H9 (cell line): Measurements from ENCODE around the gene PRDX3. TPM values are rescaled to one million over a fixed set of nuclear protein-coding genes. Genes with fewer than 3 reads are reported as not detected.

ENCODE experiments used
- DNase-seq: peaks from one replicate; pipeline ENCODE4 v3.0.0-alpha.2; 2017
- H2AFZ ChIP-seq: one replicate; pipeline ENCODE4 v1.6.1; 2013; ENCODE audit warnings: mild to moderate bottlenecking, low read length, control low read depth, moderate library complexity
- H2AK5ac ChIP-seq: 2 replicates; pipeline ENCODE4 v1.6.1; 2013; ENCODE audit warnings: low read length, control low read depth, mixed read lengths; ENCODE audit not compliant: insufficient read length
- H2BK120ac ChIP-seq: one replicate; pipeline ENCODE4 v1.6.1; 2013; ENCODE audit warnings: low read depth, mild to moderate bottlenecking, low read length, control low read depth, inconsistent platforms; ENCODE audit not compliant: poor library complexity, severe bottlenecking
- H2BK12ac ChIP-seq: 2 replicates; pipeline ENCODE4 v1.6.1; 2013; ENCODE audit warnings: low read length, control low read depth, mixed read lengths, low read depth; ENCODE audit not compliant: insufficient read length
- H2BK15ac ChIP-seq: 2 replicates; pipeline ENCODE4 v1.6.1; 2013; ENCODE audit warnings: low read depth, low read length, control low read depth
- H2BK20ac ChIP-seq: one replicate; pipeline ENCODE4 v1.6.1; 2013; ENCODE audit warnings: low read depth, mild to moderate bottlenecking, low read length, control low read depth, inconsistent platforms; ENCODE audit not compliant: poor library complexity, severe bottlenecking
- H2BK5ac ChIP-seq: 2 replicates; pipeline ENCODE4 v1.6.1; 2013; ENCODE audit warnings: low read length, control low read depth, mixed read lengths; ENCODE audit not compliant: insufficient read length
- H3K14ac ChIP-seq: 2 replicates; pipeline ENCODE4 v1.6.1; 2013; ENCODE audit warnings: low read length, control low read depth; ENCODE audit not compliant: insufficient read depth
- H3K18ac ChIP-seq: 2 replicates; pipeline ENCODE4 v1.6.1; 2013; ENCODE audit warnings: low read depth, mild to moderate bottlenecking, mixed read lengths, low read length, control low read depth; ENCODE audit not compliant: insufficient read length
- H3K23ac ChIP-seq: 2 replicates; pipeline ENCODE4 v1.6.1; 2013; ENCODE audit warnings: low read length, control low read depth, mixed read lengths, low read depth; ENCODE audit not compliant: insufficient read length
- H3K23me2 ChIP-seq: 2 replicates; pipeline ENCODE4 v1.6.1; 2013; ENCODE audit warnings: low read depth, mild to moderate bottlenecking, mixed read lengths, low read length, control low read depth; ENCODE audit not compliant: insufficient read length, poor library complexity, severe bottlenecking
- H3K27ac ChIP-seq: 2 replicates; pipeline ENCODE4 v1.5.1; 2013; ENCODE audit warnings: low read length, control low read depth, mixed read lengths, low read depth; ENCODE audit not compliant: insufficient read length
- H3K27me3 ChIP-seq: 2 replicates; pipeline ENCODE4 v1.6.1; 2013; ENCODE audit warnings: low read length, control low read depth, inconsistent platforms; ENCODE audit not compliant: insufficient read depth
- H3K4ac ChIP-seq: 2 replicates; pipeline ENCODE4 v1.6.1; 2013; ENCODE audit warnings: low read depth, mild to moderate bottlenecking, control low read depth, inconsistent platforms, low read length, moderate library complexity
- H3K4me1 ChIP-seq: 2 replicates; pipeline ENCODE4 v1.6.1; 2013; ENCODE audit warnings: low read length, control low read depth, inconsistent platforms; ENCODE audit not compliant: insufficient read depth
- H3K4me2 ChIP-seq: 2 replicates; pipeline ENCODE4 v1.6.1; 2013; ENCODE audit warnings: low read length, control low read depth, mixed read lengths; ENCODE audit not compliant: insufficient read length, insufficient read depth
- H3K56ac ChIP-seq: 2 replicates; pipeline ENCODE4 v1.6.1; 2013; ENCODE audit warnings: low read depth, mild to moderate bottlenecking, mixed read lengths, low read length, control low read depth; ENCODE audit not compliant: insufficient read length
- H3K79me1 ChIP-seq: 2 replicates; pipeline ENCODE4 v1.6.1; 2013; ENCODE audit warnings: low read depth, mild to moderate bottlenecking, moderate library complexity, low read length, control low read depth, inconsistent platforms; ENCODE audit not compliant: insufficient read depth, poor library complexity, severe bottlenecking
- H3K79me2 ChIP-seq: 2 replicates; pipeline ENCODE4 v1.6.1; 2013; ENCODE audit warnings: low read length, control low read depth, inconsistent platforms; ENCODE audit not compliant: insufficient read depth
- H3K9ac ChIP-seq: 2 replicates; pipeline ENCODE4 v1.6.1; 2013; ENCODE audit warnings: low read length, control low read depth, mixed read lengths; ENCODE audit not compliant: insufficient read length; ENCODE audit errors: extremely low read depth
- H3K9me3 ChIP-seq: one replicate; pipeline ENCODE4 v1.6.1; 2013; ENCODE audit warnings: low read depth, low read length, inconsistent platforms; ENCODE audit not compliant: control insufficient read depth
- H3T11ph ChIP-seq: one replicate; pipeline ENCODE4 v1.6.1; 2013; ENCODE audit warnings: mild to moderate bottlenecking, low read length, control low read depth, inconsistent platforms
- H4K20me1 ChIP-seq: one replicate; pipeline ENCODE4 v1.6.1; 2013; ENCODE audit not compliant: control insufficient read depth, insufficient read length, insufficient read depth
- H4K5ac ChIP-seq: 2 replicates; pipeline ENCODE4 v1.6.1; 2013; ENCODE audit warnings: low read depth, mild to moderate bottlenecking, mixed read lengths, low read length, control low read depth; ENCODE audit not compliant: insufficient read length
- H4K8ac ChIP-seq: replicated peaks from 2 replicates; pipeline ENCODE4 v1.6.1; 2013; ENCODE audit warnings: low read length, control low read depth, mixed read lengths, low read depth; ENCODE audit not compliant: insufficient read length
- H4K91ac ChIP-seq: 2 replicates; pipeline ENCODE4 v1.6.1; 2013; ENCODE audit warnings: low read depth, mild to moderate bottlenecking, moderate library complexity, mixed read lengths, low read length, control low read depth; ENCODE audit not compliant: insufficient read length
- H3K27ac Mint-ChIP-seq, 3 experiments: 2 replicates in 2 of 3; 3 replicates in 1 of 3; pipeline ENCODE4 v1.8.0; 2020 to 2021; ENCODE audit warnings: mixed read lengths in 3 of 3, mild to moderate bottlenecking in 1 of 3, moderate library complexity in 1 of 3
- H3K27me3 Mint-ChIP-seq: 2 replicates; pipeline ENCODE4 v1.8.0; 2021; ENCODE audit warnings: low read depth, mild to moderate bottlenecking, moderate library complexity, mixed read lengths
- H3K36me3 Mint-ChIP-seq, 3 experiments: 2 replicates in 2 of 3; 3 replicates in 1 of 3; pipeline ENCODE4 v1.8.0; 2020 to 2021; ENCODE audit warnings: low read depth in 3 of 3, mixed read lengths in 3 of 3; ENCODE audit not compliant: insufficient read depth in 1 of 3
- H3K4me1 Mint-ChIP-seq, 2 experiments: 2 replicates each; pipeline ENCODE4 v1.8.0; 2020; ENCODE audit warnings: mixed read lengths in 2 of 2
- H3K4me3 Mint-ChIP-seq, 2 experiments: 2 replicates in 1 of 2; 3 replicates in 1 of 2; pipeline ENCODE4 v1.8.0; 2020 to 2021; ENCODE audit warnings: mild to moderate bottlenecking in 2 of 2, mixed read lengths in 2 of 2, moderate library complexity in 1 of 2
- H3K9me3 Mint-ChIP-seq, 2 experiments: 2 replicates in 1 of 2; 3 replicates in 1 of 2; pipeline ENCODE4 v1.8.0; 2020; ENCODE audit warnings: mild to moderate bottlenecking in 2 of 2, mixed read lengths in 2 of 2, moderate library complexity in 1 of 2
- WGBS: extraction: QIAGEN DNeasy Blood & Tissue Kit; methylation state at CpG from one replicate; pipeline ENCODE4 v1.1.7; 2013; ENCODE audit warnings: missing lambda C conversion rate, low lambda C conversion rate, mixed read lengths; ENCODE audit not compliant: insufficient read length; ENCODE audit errors: extremely low coverage; 5-methylcytosine and 5-hydroxymethylcytosine counted together
- total RNA-seq: library from RNA; stranded (reverse); gene quantifications from 2 replicates; pipeline ENCODE4 v1.2.1, GENCODE V29; 2021
- TF ChIP-seq, protein P1 (sequence below): fragments of 200-600 bp; sonication (generic); conservative IDR thresholded peaks from 3 replicates; pipeline ENCODE4 v1.8.0; 2021; ENCODE audit warnings: antibody characterized with exemption, mild to moderate bottlenecking

Gene PRDX3
- total RNA-seq, 1 experiment from 2014 or later, result 181 TPM

GRCh38 chr10:119222537-119222936 lies 43.9 kb upstream of the PRDX3 start:
- Histone ChIP-seq H2BK15ac (no peak overlapping the region), H3K14ac (peak overlapping the region; percentile 17; the same call in 1 of the 2 replicates), H2AK5ac (no peak overlapping the region), H2BK120ac (no peak overlapping the region), H3K79me1 (no peaks in the 10 kb centered on the region), H2BK5ac (no peak overlapping the region), H4K91ac (no peak overlapping the region), H4K5ac (no peak overlapping the region), H3K4ac (no peak overlapping the region), H3K27me3 (no peaks in the 10 kb centered on the region), H3K9me3 (no peaks in the 10 kb centered on the region), H2BK12ac (no peak overlapping the region), H3K56ac (no peak overlapping the region), H3K79me2 (no peaks in the 10 kb centered on the region), H3K27ac (no peak overlapping the region), H2AFZ (no peak overlapping the region), H3K4me1 (peaks cover 8% of the 10 kb centered on the region; the same call in 1 of the 2 replicates), H3K18ac (no peak overlapping the region), H3K23ac (no peak overlapping the region), H2BK20ac (no peak overlapping the region), H4K8ac (no peak overlapping the region), H3K23me2 (no peaks in the 10 kb centered on the region), H4K20me1 (no peaks in the 10 kb centered on the region), H3K9ac (no peak overlapping the region), H3K4me2 (no peak overlapping the region), H3T11ph (no peak overlapping the region)
- TF ChIP-seq, protein P1, sequence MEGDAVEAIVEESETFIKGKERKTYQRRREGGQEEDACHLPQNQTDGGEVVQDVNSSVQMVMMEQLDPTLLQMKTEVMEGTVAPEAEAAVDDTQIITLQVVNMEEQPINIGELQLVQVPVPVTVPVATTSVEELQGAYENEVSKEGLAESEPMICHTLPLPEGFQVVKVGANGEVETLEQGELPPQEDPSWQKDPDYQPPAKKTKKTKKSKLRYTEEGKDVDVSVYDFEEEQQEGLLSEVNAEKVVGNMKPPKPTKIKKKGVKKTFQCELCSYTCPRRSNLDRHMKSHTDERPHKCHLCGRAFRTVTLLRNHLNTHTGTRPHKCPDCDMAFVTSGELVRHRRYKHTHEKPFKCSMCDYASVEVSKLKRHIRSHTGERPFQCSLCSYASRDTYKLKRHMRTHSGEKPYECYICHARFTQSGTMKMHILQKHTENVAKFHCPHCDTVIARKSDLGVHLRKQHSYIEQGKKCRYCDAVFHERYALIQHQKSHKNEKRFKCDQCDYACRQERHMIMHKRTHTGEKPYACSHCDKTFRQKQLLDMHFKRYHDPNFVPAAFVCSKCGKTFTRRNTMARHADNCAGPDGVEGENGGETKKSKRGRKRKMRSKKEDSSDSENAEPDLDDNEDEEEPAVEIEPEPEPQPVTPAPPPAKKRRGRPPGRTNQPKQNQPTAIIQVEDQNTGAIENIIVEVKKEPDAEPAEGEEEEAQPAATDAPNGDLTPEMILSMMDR, result no peak
- peak overlapping the region in 1 of 3 experiments; percentile 36; a peak in 1 of 7 replicates for H3K27ac Mint-ChIP-seq
- H3K36me3 Mint-ChIP-seq, result no peaks in the 10 kb centered on the region
- no peaks in the 10 kb centered on the region for H3K27me3 Mint-ChIP-seq
- no CpG with 5 or more reads among the region's 9 CpGs for WGBS
- no peak for DNase-seq
- H3K4me3 Mint-ChIP-seq, result no peak overlapping the region
- H3K4me1 Mint-ChIP-seq, result peaks cover 24 to 26% of the 10 kb centered on the region in 2 experiments
- no peaks in the 10 kb centered on the region; a peak in 1 of 5 replicates for H3K9me3 Mint-ChIP-seq
